Measurements from ENCODE around the gene ASTL.

GRCh38 chr2:96171831-96172230 is 33.5 kb upstream of the ASTL start:
- TF ChIP-seq CTCF (IDR thresholded peaks at IDR 0.05) (no peak), POLR2A (IDR thresholded peaks at IDR 0.05) (no peak)

Measured in uterus (tissue), 2 donors.